Measurements from ENCODE around the gene BSND. TPM values are rescaled to one million over a fixed set of nuclear protein-coding genes. Genes with fewer than 3 reads are reported as not detected.

Gene BSND
- polyA plus RNA-seq, 1 donor from 2014 or later, result not detected

- Histone ChIP-seq H2AFZ (ENCODE audit: low read depth, low read length) (no peak overlapping the region), H3K9ac (ENCODE audit: low read length) (no peak overlapping the region), H3K9me2 (ENCODE audit: insufficient read depth, low read length) (no peaks in the 10 kb centered on the region), H3K9me3 (ENCODE audit: low read length) (no peaks in the 10 kb centered on the region), H3F3A (ENCODE audit: insufficient read depth, low read length, poor library complexity, severe bottlenecking) (no peaks in the 10 kb centered on the region), H3K36me3 (ENCODE audit: insufficient read depth, low read length) (no peaks in the 10 kb centered on the region), H3K27me3 (ENCODE audit: insufficient read depth, low read depth, low read length) (no peaks in the 10 kb centered on the region), H3K79me2 (replicated peaks; ENCODE audit: insufficient read depth, low read length) (no peaks in the 10 kb centered on the region), H3K27ac (ENCODE audit: low read length) (no peak overlapping the region), H3K4me3 (ENCODE audit: low read length) (no peak overlapping the region), H3K4me2 (ENCODE audit: low read length) (no peak overlapping the region), H4K20me1 (ENCODE audit: insufficient read depth) (no peaks in the 10 kb centered on the region)
- TF ChIP-seq EZH2 (IDR thresholded peaks at IDR 0.05; ENCODE audit: borderline replicate concordance, insufficient read depth, low read length, poor library complexity, severe bottlenecking) (no peak), TAF1 (IDR thresholded peaks at IDR 0.05; ENCODE audit: low read depth) (no peak), RAD21 (conservative IDR thresholded peaks at IDR 0.05) (no peak), CTCF (IDR thresholded peaks at IDR 0.05; ENCODE audit: poor library complexity, severe bottlenecking) (no peak), REST (IDR thresholded peaks at IDR 0.05; ENCODE audit: borderline replicate concordance) (no peak), POLR2AphosphoS5 (IDR thresholded peaks at IDR 0.05) (no peak)
Observed at GRCh38 chr1:54987427-54987826, 11.3 kb upstream of the BSND start.

GRCh38 chr1:54987919-54988705 lies 10.6 kb upstream of the BSND start:
- no peaks in the 10 kb centered on the region for H3K79me2 ChIP-seq (replicated peaks; ENCODE audit: insufficient read depth, low read length)
- no peak for TF ChIP-seq RAD21 (conservative IDR thresholded peaks at IDR 0.05)
- no peak for TF ChIP-seq MXI1 (conservative IDR thresholded peaks at IDR 0.05; ENCODE audit: poor library complexity, severe bottlenecking)
- TF ChIP-seq EZH2 (IDR thresholded peaks at IDR 0.05; ENCODE audit: borderline replicate concordance, insufficient read depth, low read length, poor library complexity, severe bottlenecking), result no peak
- no peak for TF ChIP-seq EP300 (conservative IDR thresholded peaks at IDR 0.05; ENCODE audit: poor library complexity, severe bottlenecking)
- no peak for TF ChIP-seq SMC3 (conservative IDR thresholded peaks at IDR 0.05; ENCODE audit: poor library complexity)
- TF ChIP-seq REST (IDR thresholded peaks at IDR 0.05; ENCODE audit: borderline replicate concordance), result no peak
- no peak for TF ChIP-seq CTCF (IDR thresholded peaks at IDR 0.05; ENCODE audit: poor library complexity, severe bottlenecking)
- TF ChIP-seq TAF1 (IDR thresholded peaks at IDR 0.05; ENCODE audit: low read depth), result no peak
- TF ChIP-seq POLR2AphosphoS5 (IDR thresholded peaks at IDR 0.05), result no peak
- no peaks in the 10 kb centered on the region for H3K9me3 ChIP-seq (ENCODE audit: low read length)
- H3K4me3 ChIP-seq (ENCODE audit: low read length), result no peak overlapping the region
- H3K9ac ChIP-seq (ENCODE audit: low read length), result no peak overlapping the region
- H3K27me3 ChIP-seq (ENCODE audit: insufficient read depth, low read depth, low read length), result no peaks in the 10 kb centered on the region
- no peaks in the 10 kb centered on the region for H3F3A ChIP-seq (ENCODE audit: insufficient read depth, low read length, poor library complexity, severe bottlenecking)
- H3K4me2 ChIP-seq (ENCODE audit: low read length), result no peak overlapping the region
- H3K36me3 ChIP-seq (ENCODE audit: insufficient read depth, low read length), result no peaks in the 10 kb centered on the region
- H3K9me2 ChIP-seq (ENCODE audit: insufficient read depth, low read length), result no peaks in the 10 kb centered on the region
- H3K27ac ChIP-seq (ENCODE audit: low read length), result no peak overlapping the region
- no peaks in the 10 kb centered on the region for H4K20me1 ChIP-seq (ENCODE audit: insufficient read depth)
- H2AFZ ChIP-seq (ENCODE audit: low read depth, low read length), result no peak overlapping the region

All from neural cell (in vitro differentiated cells).